Stimulated activated CD8-positive, alpha-beta memory T cell treated with anti-CD3 and anti-CD28 coated beads, Interleukin-7, amount 100 ng/mL, for 48 hours (primary cell): ENCODE measurements around the gene RFTN1.

Experiments
- DNase-seq, 2 donors: peaks; one replicate each; pipeline ENCODE4 v3.0.0-alpha.2; 2020; ENCODE audit warnings: low read depth in 1 of 2; ENCODE audit errors: extremely low read depth in 1 of 2

The RFTN1 gene

GRCh38 chr3:16488637-16489036, 24.9 kb downstream of the RFTN1 start:
- no peak for DNase-seq

GRCh38 chr3:16487511-16488175, 25.9 kb downstream of the RFTN1 start:
- no peak for DNase-seq

- no peak for DNase-seq
Measured at GRCh38 chr3:16486951-16487480, 26.5 kb downstream of the RFTN1 start.

GRCh38 chr3:16486201-16486600, 27.3 kb downstream of the RFTN1 start:
- no peak for DNase-seq

- no peak for DNase-seq
Measured at GRCh38 chr3:16485395-16485992, 28.0 kb downstream of the RFTN1 start.

GRCh38 chr3:16484984-16485383, 28.5 kb downstream of the RFTN1 start:
- DNase-seq, result no peak

- DNase-seq, result no peak
Measured at GRCh38 chr3:16484216-16484615, 29.3 kb downstream of the RFTN1 start.

- no peak for DNase-seq
Measured at GRCh38 chr3:16482770-16483531, 30.5 kb downstream of the RFTN1 start.

- DNase-seq, result no peak
Measured at GRCh38 chr3:16482194-16482769, 31.2 kb downstream of the RFTN1 start.

- DNase-seq, result no peak
Measured at GRCh38 chr3:16481546-16481897, 32.0 kb downstream of the RFTN1 start.

- no peak for DNase-seq
Measured at GRCh38 chr3:16480861-16481545, 32.5 kb downstream of the RFTN1 start.

- DNase-seq, result no peak
Measured at GRCh38 chr3:16478516-16478915, 35.0 kb downstream of the RFTN1 start.

GRCh38 chr3:16477521-16477920, 36.0 kb downstream of the RFTN1 start:
- DNase-seq, result no peak

GRCh38 chr3:16477056-16477455, 36.4 kb downstream of the RFTN1 start:
- DNase-seq, result no peak

- no peak for DNase-seq
Measured at GRCh38 chr3:16476636-16477035, 36.9 kb downstream of the RFTN1 start.

GRCh38 chr3:16475766-16476165, 37.7 kb downstream of the RFTN1 start:
- DNase-seq, result no peak

GRCh38 chr3:16474920-16475319, 38.6 kb downstream of the RFTN1 start:
- DNase-seq, result no peak

- no peak for DNase-seq
Measured at GRCh38 chr3:16474216-16474615, 39.3 kb downstream of the RFTN1 start.

- DNase-seq, result no peak
Measured at GRCh38 chr3:16472593-16472992, 40.9 kb downstream of the RFTN1 start.

GRCh38 chr3:16471897-16472296, 41.6 kb downstream of the RFTN1 start:
- DNase-seq, result no peak

- DNase-seq, result no peak
Measured at GRCh38 chr3:16470590-16470989, 42.9 kb downstream of the RFTN1 start.
